VCaP (cell line): Measurements from ENCODE around the gene ZNF586.
"Not testable (repeated sequence)": the region's sequence is repeated elsewhere in the genome, so short reads cannot be mapped to it uniquely, and the experiment has no call there.

Source experiments
- H3K27ac ChIP-seq: fragments of 450-650 bp; 2 replicates; pipeline ENCODE4 v1.5.1; 2017
- TF ChIP-seq, protein P1 (sequence below): fragments of 450-650 bp; conservative IDR thresholded peaks from 2 replicates; pipeline ENCODE4 v1.5.1; 2017; ENCODE audit warnings: mild to moderate bottlenecking, moderate library complexity

Gene ZNF586

DNA sequence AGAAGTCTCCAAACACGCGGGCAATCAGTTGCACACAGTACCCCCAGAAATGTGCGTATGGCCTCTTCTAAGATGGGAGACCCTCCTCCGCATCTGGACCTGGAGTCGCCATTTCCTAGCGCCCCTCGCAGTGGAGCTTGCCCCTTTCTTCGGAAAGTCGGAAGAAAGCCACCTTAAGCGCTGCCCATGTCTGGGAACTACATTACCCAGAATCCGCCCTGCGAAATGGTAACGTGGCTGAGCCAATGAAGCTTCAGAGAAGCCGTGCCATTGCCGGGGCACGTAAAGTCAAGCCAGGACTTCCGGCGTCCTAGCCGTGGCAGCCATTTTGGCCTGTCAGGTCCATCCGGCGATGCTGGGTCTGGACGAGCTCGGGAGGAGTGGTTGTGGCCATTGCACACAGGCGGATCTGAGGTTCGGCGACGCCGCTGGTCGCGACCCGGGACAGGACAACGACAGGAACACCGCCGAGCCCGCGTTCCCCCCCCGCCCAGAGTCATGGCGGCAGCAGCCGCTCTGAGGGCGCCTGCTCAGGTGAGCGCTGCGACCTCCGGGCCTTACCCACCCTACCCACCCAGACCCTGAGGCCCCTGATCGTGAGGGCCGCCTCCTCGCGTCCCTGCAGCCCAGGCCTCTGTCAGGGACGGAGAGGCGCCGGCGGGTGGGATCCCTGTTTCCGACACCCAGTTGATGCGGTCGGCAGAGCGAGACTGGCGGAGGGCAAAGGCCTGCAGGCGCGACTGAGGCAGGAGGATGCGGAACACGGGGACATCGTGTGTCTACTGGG lies at the start of gene ZNF586:
TSS of gene ZNF586 (plus strand) at position 332 of the 787 bp plus-strand sequence. CDS start at position 499, 167 bp downstream.
- peak within 1 kb of the TSS; percentile 92 for H3K27ac ChIP-seq
- TF ChIP-seq, protein P1, sequence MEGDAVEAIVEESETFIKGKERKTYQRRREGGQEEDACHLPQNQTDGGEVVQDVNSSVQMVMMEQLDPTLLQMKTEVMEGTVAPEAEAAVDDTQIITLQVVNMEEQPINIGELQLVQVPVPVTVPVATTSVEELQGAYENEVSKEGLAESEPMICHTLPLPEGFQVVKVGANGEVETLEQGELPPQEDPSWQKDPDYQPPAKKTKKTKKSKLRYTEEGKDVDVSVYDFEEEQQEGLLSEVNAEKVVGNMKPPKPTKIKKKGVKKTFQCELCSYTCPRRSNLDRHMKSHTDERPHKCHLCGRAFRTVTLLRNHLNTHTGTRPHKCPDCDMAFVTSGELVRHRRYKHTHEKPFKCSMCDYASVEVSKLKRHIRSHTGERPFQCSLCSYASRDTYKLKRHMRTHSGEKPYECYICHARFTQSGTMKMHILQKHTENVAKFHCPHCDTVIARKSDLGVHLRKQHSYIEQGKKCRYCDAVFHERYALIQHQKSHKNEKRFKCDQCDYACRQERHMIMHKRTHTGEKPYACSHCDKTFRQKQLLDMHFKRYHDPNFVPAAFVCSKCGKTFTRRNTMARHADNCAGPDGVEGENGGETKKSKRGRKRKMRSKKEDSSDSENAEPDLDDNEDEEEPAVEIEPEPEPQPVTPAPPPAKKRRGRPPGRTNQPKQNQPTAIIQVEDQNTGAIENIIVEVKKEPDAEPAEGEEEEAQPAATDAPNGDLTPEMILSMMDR: no peak

DNA sequence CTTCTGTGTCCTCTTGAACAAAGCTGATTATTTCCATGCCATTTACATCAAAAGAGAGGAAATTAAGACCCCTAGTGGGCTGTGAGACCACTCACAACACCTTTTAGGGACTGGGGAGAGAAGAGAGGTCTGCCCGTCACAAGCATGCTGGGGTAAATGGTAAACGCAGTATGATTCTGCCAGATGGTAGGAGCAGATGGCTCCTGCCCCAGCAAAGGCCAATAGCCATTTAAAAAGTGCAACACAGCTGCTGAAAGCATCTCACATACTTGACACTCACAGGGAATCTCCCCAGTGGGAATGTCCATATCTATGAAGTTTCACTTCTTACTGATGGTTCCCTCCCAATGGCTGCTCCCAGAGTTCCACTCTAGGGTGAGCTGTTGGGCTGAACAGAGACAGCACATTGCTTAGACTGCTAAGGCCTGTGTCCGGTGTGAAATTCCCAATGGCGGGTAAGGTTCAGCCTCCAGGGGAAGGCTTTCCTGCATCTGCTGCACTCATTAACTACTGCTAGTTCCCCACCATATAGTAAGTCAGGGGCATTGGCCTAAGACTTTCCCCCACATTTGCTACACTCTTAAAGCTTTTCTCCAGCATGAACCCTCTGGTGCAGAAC lies 49.5 kb upstream of the ZNF586 start:
- TF ChIP-seq, protein P1: no peak
- no peak overlapping the region for H3K27ac ChIP-seq

DNA sequence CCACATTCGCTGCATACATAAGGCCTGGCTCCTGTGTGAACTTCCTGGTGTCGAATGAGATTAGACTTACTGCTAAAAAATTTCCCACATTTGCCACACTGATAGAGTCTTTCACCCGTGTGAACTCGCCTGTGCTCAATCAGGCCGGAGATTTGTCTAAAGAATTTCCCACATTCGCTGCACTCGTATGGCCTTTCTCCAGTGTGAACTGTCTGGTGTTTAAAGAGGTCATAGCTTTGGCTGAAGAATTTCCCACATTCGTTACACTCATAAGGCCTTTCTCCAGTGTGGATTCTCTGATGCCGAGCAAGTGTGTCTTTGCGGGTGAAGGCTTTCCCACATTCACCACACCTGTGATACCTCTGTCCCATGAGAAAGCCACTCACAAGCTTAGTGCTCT lies 48.6 kb upstream of the ZNF586 start:
- TF ChIP-seq, protein P1: no peak
- no peak overlapping the region for H3K27ac ChIP-seq

DNA sequence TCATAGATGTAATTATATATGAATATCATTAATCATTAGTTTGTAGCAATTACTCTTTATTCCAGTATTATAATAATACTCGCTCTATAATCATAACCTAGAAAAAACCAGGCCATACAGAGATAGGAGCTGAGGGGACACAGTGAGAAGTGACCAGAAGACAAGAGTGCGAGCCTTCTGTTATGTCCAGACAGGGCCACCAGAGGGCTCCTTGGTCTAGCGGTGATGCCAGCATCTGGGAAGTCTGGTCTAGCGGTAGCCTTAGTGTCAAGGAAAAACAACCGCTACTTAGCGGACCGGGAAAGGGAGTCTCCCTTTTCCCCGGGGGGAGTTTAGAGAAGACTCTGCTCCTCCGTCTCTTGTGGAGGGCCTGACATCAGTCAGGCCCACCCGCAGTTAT lies 31.2 kb upstream of the ZNF586 start:
- not testable (repeated sequence) for H3K27ac ChIP-seq
- TF ChIP-seq, protein P1: peak; percentile 85

DNA sequence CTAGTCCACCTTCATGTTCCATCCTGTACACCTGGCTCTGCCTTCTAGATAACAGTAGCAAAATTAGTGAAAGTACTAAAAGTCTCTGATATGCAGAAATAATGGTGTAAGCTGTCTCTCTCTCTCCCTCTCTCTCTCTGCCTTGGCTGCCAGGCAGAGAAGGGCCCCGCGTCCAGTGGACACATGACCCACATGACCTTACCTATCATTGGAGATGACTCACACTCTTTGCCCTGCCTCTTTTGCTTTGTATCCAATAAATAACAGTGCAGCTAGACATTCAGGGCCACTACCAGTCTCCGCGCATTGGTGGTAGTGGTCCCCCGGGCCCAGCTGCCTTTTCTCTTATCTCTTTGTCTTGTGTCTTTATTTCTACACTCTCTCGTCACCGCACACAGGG lies 30.7 kb upstream of the ZNF586 start:
- not testable (repeated sequence) for H3K27ac ChIP-seq

DNA sequence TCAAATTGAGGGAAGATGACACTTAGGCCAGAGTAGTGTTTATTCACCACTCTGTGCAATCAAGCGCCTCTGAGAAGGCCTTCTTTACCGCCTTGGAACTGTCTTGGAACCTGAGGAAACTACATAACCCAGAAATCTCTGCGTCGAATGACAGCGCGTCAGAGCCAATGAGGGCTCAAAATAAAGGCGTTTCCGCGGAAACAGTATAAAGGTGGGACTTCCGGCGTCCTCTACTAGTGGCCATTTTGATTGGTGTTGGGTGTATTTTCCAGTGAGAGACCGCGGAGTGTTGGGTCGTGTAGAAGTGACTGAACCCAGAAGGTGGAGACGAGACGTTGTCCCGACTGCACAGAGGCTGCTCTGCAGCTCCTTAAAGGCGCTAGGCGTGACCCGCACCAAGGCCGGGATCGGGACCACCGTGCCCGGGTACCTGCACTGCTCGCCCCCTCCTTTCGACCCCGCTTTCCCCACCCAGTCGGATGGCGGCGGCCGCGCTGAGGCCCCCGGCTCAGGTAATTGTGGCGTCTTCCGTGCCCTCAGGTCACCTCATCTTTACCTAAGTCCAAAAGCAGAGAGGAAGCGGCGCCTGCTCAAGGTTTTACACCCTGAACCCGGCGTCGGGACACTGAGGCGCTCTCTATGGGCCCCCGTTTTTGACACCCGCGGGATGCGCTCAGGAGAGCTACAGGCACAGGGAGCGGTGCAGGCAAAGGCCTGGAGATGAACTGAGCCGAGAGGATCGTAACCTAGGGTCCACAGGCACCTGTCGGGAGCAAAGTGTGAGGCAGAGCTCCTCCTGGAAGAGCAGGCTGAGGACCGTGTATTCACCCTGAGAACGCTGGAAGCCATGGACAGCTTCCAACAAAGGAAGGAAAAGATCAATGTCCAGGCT lies 22.6 kb upstream of the ZNF586 start, which contains the start of gene ZNF776:
TSS of gene ZNF776 (plus strand) at position 236 of the 892 bp plus-strand sequence. CDS start at position 480, 244 bp downstream.
- H3K27ac ChIP-seq: peak within 1 kb of the TSS; percentile 95
- TF ChIP-seq, protein P1: no peak

DNA sequence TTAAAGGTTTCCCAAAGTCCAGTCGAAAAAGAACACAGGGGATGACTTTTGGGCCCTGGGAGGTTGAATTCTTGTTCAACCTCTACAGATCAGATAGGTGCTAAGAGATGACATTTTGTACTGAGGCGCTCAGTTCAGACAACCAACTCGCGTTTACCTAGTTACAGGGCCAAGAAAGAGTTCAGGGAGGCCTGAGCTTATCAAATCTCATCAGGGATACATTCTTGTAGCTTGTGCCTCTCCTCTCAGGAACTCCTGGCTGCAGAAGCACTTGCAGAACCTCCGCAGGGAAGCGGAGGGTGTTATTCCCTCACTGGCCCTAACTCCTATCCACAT lies 22.0 kb upstream of the ZNF586 start:
- H3K27ac ChIP-seq: peak overlapping the region; percentile 95
- TF ChIP-seq, protein P1: no peak
